Epithelial cell of esophagus (primary cell): ENCODE measurements around the gene GPX7.
"Not testable (repeated sequence)": the region's sequence is repeated elsewhere in the genome, so short reads cannot be mapped to it uniquely, and the experiment has no call there.

Experiments used
- DNase-seq: peaks from one replicate; pipeline ENCODE4 v3.0.0; 2010; ENCODE audit warnings: low read depth
- H3K4me3 ChIP-seq: 2 replicates; pipeline ENCODE4 v1.5.1; 2011; ENCODE audit warnings: mild to moderate bottlenecking, low read length, control low read depth
- TF ChIP-seq, protein P1 (sequence below): IDR thresholded peaks from 2 replicates; pipeline ENCODE4 v1.5.1; 2011; ENCODE audit warnings: low read depth, mild to moderate bottlenecking, low read length, control low read depth, inconsistent platforms; ENCODE audit not compliant: insufficient read depth; ENCODE audit errors: missing control alignments

The GPX7 gene

DNA sequence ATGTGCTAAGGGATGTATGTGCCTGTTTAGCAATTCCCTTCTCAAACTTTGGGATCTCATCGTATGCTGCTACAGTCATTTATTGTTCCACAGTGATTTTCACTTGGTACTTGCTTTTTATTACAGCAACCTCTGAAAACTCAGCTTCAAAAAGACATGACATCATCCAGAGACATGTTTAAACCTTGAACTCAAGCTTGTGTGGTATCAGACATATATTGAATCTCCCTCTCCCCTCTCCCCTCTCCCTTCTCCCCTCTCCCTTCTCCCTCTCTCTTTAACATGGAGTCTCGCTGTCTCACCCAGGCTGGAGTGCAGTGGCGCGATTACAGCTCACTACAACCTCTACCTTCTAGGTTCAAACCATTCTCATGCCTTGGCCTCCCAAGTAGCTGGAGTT is 29.8 kb upstream of the GPX7 start:
- TF ChIP-seq, protein P1, sequence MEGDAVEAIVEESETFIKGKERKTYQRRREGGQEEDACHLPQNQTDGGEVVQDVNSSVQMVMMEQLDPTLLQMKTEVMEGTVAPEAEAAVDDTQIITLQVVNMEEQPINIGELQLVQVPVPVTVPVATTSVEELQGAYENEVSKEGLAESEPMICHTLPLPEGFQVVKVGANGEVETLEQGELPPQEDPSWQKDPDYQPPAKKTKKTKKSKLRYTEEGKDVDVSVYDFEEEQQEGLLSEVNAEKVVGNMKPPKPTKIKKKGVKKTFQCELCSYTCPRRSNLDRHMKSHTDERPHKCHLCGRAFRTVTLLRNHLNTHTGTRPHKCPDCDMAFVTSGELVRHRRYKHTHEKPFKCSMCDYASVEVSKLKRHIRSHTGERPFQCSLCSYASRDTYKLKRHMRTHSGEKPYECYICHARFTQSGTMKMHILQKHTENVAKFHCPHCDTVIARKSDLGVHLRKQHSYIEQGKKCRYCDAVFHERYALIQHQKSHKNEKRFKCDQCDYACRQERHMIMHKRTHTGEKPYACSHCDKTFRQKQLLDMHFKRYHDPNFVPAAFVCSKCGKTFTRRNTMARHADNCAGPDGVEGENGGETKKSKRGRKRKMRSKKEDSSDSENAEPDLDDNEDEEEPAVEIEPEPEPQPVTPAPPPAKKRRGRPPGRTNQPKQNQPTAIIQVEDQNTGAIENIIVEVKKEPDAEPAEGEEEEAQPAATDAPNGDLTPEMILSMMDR = no peak
- no peak for DNase-seq

DNA sequence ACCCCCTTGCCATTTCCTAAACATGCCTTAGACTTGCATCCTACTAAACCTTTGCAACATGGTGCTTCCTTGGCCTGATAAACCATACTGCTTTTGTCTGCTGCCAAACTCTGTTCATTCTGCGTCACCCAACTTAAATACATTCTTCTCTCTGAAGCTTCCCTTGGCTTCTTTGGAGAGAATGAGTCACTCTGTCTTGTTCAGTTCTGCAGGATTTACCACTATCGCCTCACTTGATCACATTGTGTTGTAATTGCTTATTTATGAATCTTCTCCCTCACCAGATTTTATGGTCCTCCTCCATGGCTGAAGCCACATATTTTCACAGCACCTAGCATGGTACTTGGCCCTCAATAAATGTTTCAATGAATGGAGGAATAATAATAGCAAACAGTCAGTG is 27.6 kb upstream of the GPX7 start:
- peak; percentile 95 for DNase-seq
- no peak overlapping the region for H3K4me3 ChIP-seq
- TF ChIP-seq, protein P1 = no peak

More for the DNA sequence above, 29.8 kb upstream of the GPX7 start:
- H3K4me3 ChIP-seq = no peak overlapping the region

DNA sequence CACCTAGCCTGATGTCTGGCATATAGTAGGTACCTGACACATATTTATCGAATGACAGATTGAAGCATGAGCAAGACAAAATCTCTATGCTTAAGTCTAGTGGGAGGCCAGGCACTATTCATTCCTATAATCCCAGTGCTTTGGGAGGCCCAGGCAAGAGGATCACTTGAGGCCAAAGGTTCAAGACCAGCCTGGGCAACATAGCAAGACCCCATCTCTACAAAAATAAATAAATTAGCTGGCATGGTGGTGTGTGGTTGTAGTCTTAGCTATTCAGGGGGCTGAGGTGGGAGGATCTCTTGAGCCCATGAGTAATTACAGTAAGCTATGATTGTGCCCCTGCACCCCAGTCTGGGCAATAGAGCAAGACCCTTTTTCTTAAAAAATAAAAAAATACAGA is 26.1 kb upstream of the GPX7 start:
- TF ChIP-seq, protein P1 = no peak
- DNase-seq = no peak
- no peak overlapping the region for H3K4me3 ChIP-seq

DNA sequence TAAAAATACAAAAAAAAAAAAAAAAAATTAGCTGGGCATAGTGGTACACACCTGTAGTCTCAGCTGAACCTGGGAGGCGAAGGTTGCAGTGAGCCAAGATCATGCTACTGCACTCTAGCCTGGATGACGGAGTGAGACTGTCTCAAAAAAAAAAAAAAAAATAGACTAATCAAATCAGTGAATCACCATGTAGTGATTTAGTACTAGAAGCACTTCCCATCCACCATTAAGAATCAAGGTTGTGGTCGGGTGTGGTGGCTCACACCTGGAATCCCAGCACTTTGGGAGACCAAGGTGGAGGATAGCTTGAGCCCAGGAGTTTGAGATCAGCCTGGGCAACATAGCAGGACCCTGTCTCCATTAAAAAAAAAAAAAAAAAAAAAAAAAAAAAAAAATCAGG is 24.1 kb upstream of the GPX7 start:
- DNase-seq = peak; percentile 41
- H3K4me3 ChIP-seq = not testable (repeated sequence)

DNA sequence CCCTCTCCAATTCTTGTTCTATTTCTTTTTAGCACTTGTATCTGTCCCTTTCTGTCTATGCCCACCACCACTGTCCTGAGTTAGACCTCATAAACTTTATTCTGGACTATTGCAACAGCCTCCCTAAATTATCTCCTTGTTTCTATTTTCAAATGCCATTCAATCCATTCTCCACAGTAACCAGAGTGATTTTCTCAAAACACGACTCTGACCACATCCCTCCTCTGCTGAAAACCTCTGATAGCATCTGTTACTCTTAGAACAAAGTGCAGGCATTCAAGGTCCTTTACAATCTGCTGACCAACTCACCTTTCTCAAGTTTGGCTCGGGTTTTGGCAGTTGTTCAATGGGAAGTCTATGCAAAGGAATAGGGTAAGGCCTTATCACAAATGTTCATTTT is 22.8 kb upstream of the GPX7 start:
- TF ChIP-seq, protein P1 = no peak
- no peak overlapping the region for H3K4me3 ChIP-seq
- no peak for DNase-seq

DNA sequence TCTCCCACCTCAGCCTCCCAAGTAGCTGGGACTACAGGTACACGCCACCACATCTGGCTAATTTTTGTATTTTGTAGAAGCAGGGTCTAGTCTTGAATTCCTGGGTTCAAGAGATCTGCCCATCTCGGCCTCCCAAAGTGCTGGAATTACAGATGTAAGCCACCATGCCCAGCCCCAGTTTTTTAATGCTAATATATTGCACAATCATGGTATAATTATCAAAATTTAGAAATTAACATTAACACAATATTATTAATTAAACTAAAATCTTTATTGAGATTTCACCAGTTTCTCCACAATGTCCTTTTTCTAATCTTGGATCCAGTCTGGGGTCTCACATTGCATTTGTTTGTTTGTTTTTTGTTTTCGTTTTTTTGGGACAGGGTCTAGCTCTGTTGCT is 21.9 kb upstream of the GPX7 start:
- TF ChIP-seq, protein P1 = no peak

DNA sequence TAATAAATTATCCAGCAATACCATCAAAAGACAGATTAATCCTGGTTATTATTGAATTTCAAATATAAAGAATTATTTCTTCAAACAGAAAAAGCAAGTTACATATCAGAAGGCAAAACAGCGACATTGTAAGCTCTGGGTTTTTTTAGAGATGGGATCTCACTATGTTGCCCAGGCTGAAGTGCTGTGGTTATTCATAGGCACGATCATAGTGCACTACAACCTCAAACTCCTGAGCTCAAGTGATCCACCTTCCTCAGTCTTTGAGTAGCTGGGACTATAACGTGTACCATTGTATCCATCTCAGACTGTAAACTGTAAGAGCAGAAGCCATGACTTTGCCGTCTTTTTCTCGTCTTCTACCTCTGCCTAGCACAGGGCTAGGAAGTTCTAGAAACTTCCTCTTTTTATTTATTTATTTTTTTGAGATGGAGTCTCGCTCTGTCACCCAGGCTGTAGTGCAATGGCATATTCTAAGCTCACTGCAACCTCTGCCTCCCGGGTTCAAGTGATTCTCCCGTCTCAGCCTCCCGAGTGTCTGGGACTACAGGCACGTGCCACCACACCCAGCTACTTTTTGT is 20.0 kb upstream of the GPX7 start:
- TF ChIP-seq, protein P1 = no peak
- H3K4me3 ChIP-seq = no peak overlapping the region

More for the DNA sequence above, 21.9 kb upstream of the GPX7 start:
- no peak overlapping the region for H3K4me3 ChIP-seq
- DNase-seq = no peak

DNA sequence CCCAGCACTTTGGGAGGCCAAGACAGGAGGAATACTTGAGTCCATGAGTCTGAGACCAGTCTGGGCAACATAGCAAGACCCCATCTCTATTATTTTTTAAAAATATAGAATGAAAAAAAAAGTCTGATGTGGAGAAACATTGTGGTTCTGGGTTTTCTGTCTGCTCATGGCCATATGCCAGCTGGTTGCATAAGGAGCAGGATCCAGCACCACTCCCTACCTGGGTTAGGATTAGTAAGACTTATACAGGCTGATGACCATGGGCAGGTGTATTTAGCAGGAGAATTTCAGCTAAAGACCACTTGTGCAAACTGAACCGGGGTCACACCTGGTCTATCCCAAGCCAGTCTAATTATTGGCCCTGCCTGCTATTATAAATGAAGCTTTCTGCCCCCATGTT is 16.7 kb upstream of the GPX7 start:
- H3K4me3 ChIP-seq = no peak overlapping the region
- peak; percentile 59 for DNase-seq
- TF ChIP-seq, protein P1 = no peak

More for the DNA sequence above, 20.0 kb upstream of the GPX7 start:
- DNase-seq = no peak
